ENCODE measurements around the gene PLB1. TPM values are rescaled to one million over a fixed set of nuclear protein-coding genes. Genes with fewer than 3 reads are reported as not detected.

PLB1 gene
- total RNA-seq, 1 donor from 2014 or later: 3.2 TPM

- H3K27ac Mint-ChIP-seq (ENCODE audit: unreplicated experiment): no peak overlapping the region
- H3K9me3 Mint-ChIP-seq (ENCODE audit: unreplicated experiment): no peaks in the 10 kb centered on the region
- H3K4me3 Mint-ChIP-seq (ENCODE audit: unreplicated experiment): no peak overlapping the region
- no peak for DNase-seq (ENCODE audit: low spot score)
- H3K4me1 Mint-ChIP-seq (ENCODE audit: unreplicated experiment): peaks cover 6% of the 10 kb centered on the region
- TF ChIP-seq CTCF (IDR thresholded peaks at IDR 0.05; ENCODE audit: unreplicated experiment): no peak
- no peaks in the 10 kb centered on the region for H3K36me3 Mint-ChIP-seq (ENCODE audit: low read depth, unreplicated experiment)
- no peaks in the 10 kb centered on the region for H3K27me3 Mint-ChIP-seq (ENCODE audit: unreplicated experiment)
These were observed 13.5 kb downstream of the PLB1 start for GRCh38 chr2:28509361-28509760.

DNA sequence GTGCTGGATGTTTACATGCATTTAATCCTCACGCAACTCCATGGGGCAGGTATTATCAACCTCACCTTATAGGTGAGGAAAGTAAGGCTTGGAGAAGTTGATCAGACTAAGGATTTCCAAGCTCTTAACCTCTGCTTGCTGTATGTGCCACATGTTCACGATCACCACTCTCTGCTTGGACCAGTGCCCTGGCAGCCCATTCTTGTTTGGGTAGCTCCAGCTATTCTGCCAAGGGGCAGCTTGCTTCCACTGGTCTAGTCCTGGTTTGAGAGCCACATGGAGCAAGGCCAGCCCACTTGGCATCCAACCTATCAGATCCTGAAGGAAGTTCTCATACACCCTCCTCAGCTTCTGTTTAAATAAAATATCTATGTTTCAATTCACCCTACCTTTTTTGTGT lies 14.3 kb downstream of the PLB1 start:
- Mint-ChIP-seq H3K27me3 (ENCODE audit: unreplicated experiment) (no peaks in the 10 kb centered on the region), H3K9me3 (ENCODE audit: unreplicated experiment) (no peaks in the 10 kb centered on the region), H3K4me3 (ENCODE audit: unreplicated experiment) (no peak overlapping the region), H3K36me3 (ENCODE audit: low read depth, unreplicated experiment) (no peaks in the 10 kb centered on the region), H3K4me1 (ENCODE audit: unreplicated experiment) (peaks cover 6% of the 10 kb centered on the region), H3K27ac (ENCODE audit: unreplicated experiment) (no peak overlapping the region)
- DNase-seq (ENCODE audit: low spot score): no peak
- TF ChIP-seq CTCF (IDR thresholded peaks at IDR 0.05; ENCODE audit: unreplicated experiment): no peak

DNA sequence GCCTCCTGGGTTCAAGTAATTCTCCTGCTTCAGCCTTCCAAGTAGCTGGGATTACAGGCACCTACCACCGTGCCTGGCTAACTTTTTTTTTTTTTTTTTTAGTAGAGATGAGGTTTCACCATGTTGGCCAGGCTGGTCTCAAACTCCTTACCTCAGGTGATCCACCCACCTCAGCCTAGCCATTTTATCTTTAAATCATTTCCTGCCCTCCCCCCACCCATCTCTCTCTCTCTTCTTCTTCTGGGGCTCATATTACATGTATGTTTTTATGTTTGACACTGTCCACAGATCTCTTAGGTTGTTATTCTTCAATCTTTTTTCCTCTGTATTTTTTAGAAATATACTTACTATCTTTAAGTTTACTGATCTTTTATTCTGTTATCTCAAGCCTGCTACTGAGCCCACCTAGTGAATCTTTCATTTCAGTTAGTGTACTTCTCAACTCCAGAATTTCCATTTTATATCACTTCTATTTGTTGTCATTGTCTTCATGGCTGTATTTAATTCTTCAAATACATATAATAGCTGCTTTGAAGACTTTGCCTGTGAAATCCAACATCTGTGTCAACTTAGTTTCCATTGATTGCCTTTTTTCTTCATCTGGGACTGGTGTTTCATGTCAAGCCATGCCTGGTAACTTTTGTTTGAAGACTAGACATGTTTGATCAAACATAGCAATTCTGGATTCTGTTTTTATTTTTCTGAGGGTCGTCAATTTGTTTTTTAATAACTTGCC lies 16.2 kb downstream of the PLB1 start:
- Mint-ChIP-seq H3K4me3 (ENCODE audit: unreplicated experiment) (no peak overlapping the region), H3K4me1 (ENCODE audit: unreplicated experiment) (no peaks in the 10 kb centered on the region), H3K27ac (ENCODE audit: unreplicated experiment) (no peak overlapping the region), H3K9me3 (ENCODE audit: unreplicated experiment) (no peaks in the 10 kb centered on the region), H3K36me3 (ENCODE audit: low read depth, unreplicated experiment) (no peaks in the 10 kb centered on the region), H3K27me3 (ENCODE audit: unreplicated experiment) (no peaks in the 10 kb centered on the region)
- no peak for TF ChIP-seq CTCF (IDR thresholded peaks at IDR 0.05; ENCODE audit: unreplicated experiment)
- DNase-seq (ENCODE audit: low spot score): no peak

- no peaks in the 10 kb centered on the region for H3K9me3 Mint-ChIP-seq (ENCODE audit: unreplicated experiment)
- H3K4me1 Mint-ChIP-seq (ENCODE audit: unreplicated experiment): no peaks in the 10 kb centered on the region
- no peak overlapping the region for H3K27ac Mint-ChIP-seq (ENCODE audit: unreplicated experiment)
- DNase-seq (ENCODE audit: low spot score): no peak
- H3K27me3 Mint-ChIP-seq (ENCODE audit: unreplicated experiment): no peaks in the 10 kb centered on the region
- TF ChIP-seq CTCF (IDR thresholded peaks at IDR 0.05; ENCODE audit: unreplicated experiment): no peak
- H3K4me3 Mint-ChIP-seq (ENCODE audit: unreplicated experiment): no peak overlapping the region
- no peaks in the 10 kb centered on the region for H3K36me3 Mint-ChIP-seq (ENCODE audit: low read depth, unreplicated experiment)
These were observed 16.7 kb downstream of the PLB1 start for GRCh38 chr2:28512607-28512965.

GRCh38 chr2:28513097-28513496 lies 17.2 kb downstream of the PLB1 start:
- no peaks in the 10 kb centered on the region for H3K27me3 Mint-ChIP-seq (ENCODE audit: unreplicated experiment)
- no peak for DNase-seq (ENCODE audit: low spot score)
- H3K27ac Mint-ChIP-seq (ENCODE audit: unreplicated experiment): no peak overlapping the region
- H3K4me1 Mint-ChIP-seq (ENCODE audit: unreplicated experiment): no peaks in the 10 kb centered on the region
- H3K4me3 Mint-ChIP-seq (ENCODE audit: unreplicated experiment): no peak overlapping the region
- H3K36me3 Mint-ChIP-seq (ENCODE audit: low read depth, unreplicated experiment): no peaks in the 10 kb centered on the region
- H3K9me3 Mint-ChIP-seq (ENCODE audit: unreplicated experiment): no peaks in the 10 kb centered on the region
- no peak for TF ChIP-seq CTCF (IDR thresholded peaks at IDR 0.05; ENCODE audit: unreplicated experiment)
